ENCODE measurements around the gene PRTG.

DNA sequence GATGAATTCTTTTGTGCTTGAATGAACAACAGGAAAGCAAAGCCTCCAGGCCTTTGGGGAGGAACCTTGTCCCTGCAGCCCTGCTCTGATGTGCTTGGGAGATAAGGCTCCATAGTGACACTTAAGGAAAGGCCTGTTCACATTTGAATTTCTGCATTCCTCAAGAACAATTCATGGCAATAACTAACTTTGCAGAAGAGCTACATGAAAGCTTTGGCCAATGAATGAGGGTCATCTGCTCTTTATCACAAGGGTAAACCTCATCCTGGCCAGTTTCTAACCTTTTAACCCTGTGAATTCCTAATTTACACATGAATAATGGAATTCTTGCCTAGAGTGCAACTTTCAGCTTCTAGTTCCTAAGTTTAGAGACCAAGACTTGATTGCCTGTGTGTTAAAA is 5.6 kb downstream of the PRTG start:
- TF ChIP-seq SIN3A (IDR thresholded peaks at IDR 0.05; ENCODE audit: borderline replicate concordance, insufficient read depth, low read length) = no peak
- TF ChIP-seq, protein P1, sequence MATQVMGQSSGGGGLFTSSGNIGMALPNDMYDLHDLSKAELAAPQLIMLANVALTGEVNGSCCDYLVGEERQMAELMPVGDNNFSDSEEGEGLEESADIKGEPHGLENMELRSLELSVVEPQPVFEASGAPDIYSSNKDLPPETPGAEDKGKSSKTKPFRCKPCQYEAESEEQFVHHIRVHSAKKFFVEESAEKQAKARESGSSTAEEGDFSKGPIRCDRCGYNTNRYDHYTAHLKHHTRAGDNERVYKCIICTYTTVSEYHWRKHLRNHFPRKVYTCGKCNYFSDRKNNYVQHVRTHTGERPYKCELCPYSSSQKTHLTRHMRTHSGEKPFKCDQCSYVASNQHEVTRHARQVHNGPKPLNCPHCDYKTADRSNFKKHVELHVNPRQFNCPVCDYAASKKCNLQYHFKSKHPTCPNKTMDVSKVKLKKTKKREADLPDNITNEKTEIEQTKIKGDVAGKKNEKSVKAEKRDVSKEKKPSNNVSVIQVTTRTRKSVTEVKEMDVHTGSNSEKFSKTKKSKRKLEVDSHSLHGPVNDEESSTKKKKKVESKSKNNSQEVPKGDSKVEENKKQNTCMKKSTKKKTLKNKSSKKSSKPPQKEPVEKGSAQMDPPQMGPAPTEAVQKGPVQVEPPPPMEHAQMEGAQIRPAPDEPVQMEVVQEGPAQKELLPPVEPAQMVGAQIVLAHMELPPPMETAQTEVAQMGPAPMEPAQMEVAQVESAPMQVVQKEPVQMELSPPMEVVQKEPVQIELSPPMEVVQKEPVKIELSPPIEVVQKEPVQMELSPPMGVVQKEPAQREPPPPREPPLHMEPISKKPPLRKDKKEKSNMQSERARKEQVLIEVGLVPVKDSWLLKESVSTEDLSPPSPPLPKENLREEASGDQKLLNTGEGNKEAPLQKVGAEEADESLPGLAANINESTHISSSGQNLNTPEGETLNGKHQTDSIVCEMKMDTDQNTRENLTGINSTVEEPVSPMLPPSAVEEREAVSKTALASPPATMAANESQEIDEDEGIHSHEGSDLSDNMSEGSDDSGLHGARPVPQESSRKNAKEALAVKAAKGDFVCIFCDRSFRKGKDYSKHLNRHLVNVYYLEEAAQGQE (IDR thresholded peaks at IDR 0.05; ENCODE audit: insufficient read depth in 1 of 2, low read depth in 2 of 2, low read length in 2 of 2) = no peak
- no peak for TF ChIP-seq TAF1 (IDR thresholded peaks at IDR 0.05; ENCODE audit: borderline replicate concordance, insufficient read depth, low read length)
- TF ChIP-seq POLR2AphosphoS5 (IDR thresholded peaks at IDR 0.05; ENCODE audit: low read depth, low read length) = no peak
- no peak for TF ChIP-seq FOXP2 (optimal IDR thresholded peaks at IDR 0.05; ENCODE audit: borderline replicate concordance, extremely low read depth, extremely low read length, insufficient read depth)
